ENCODE results near the gene DMPK. TPM values are rescaled to one million over a fixed set of nuclear protein-coding genes. Genes with fewer than 3 reads are reported as not detected.

The DMPK gene
- total RNA-seq, 1 donor from 2014 or later, result 29.0 TPM

DNA sequence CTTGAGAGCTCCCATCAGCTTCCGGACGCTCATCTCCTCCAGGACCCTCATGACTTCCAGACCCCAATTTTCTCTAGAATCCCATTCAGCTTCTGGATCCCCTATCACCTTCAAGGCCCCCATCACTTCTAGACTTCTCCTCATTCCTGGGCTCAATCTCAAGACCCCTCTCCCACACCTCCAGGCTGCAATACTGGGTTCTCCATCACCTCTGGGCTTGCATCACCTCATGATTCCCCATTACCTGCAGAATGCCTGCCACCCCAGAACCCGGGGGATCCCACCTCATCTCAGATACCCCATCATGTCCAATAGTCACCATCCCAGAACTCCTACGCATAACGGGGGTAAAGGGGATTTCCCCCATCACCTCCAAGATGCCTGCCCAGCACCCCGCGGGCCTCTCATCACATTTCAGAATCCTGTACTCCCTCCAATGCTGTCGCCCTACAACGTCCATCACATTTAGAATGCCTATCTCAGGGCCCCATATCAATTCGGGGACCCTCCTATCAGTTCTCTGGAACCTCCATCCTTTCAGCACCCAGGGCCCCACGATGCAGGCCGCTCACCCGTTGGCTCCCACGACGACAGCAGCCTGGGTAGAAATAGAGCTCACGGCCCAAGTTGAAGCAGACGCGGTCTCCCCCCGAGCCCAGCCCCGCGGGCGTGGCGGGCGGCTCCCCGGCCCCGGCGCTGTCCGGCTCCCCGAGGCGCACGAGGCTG lies 9.6 kb upstream of the DMPK start:
- no peak for DNase-seq (ENCODE audit: extremely low spot score in 2 of 2)
- intact Hi-C loops (cut with DNase I), result no loop called here
- no peaks in the 10 kb centered on the region for H3K9me3 ChIP-seq
- H3K27me3 ChIP-seq, result no peaks in the 10 kb centered on the region
- peaks cover 23% of the 10 kb centered on the region for H3K4me1 ChIP-seq
- H3K27ac ChIP-seq, result peak overlapping the region; percentile 62
- peak overlapping the region; percentile 65 to 82 for H3K4me3 ChIP-seq
- TF ChIP-seq POLR2AphosphoS5 (IDR thresholded peaks at IDR 0.05; ENCODE audit: insufficient read depth in 1 of 2, low read depth in 1 of 2) (no peak), POLR2A (IDR thresholded peaks at IDR 0.05) (no peak)
- TF ChIP-seq, protein P1, sequence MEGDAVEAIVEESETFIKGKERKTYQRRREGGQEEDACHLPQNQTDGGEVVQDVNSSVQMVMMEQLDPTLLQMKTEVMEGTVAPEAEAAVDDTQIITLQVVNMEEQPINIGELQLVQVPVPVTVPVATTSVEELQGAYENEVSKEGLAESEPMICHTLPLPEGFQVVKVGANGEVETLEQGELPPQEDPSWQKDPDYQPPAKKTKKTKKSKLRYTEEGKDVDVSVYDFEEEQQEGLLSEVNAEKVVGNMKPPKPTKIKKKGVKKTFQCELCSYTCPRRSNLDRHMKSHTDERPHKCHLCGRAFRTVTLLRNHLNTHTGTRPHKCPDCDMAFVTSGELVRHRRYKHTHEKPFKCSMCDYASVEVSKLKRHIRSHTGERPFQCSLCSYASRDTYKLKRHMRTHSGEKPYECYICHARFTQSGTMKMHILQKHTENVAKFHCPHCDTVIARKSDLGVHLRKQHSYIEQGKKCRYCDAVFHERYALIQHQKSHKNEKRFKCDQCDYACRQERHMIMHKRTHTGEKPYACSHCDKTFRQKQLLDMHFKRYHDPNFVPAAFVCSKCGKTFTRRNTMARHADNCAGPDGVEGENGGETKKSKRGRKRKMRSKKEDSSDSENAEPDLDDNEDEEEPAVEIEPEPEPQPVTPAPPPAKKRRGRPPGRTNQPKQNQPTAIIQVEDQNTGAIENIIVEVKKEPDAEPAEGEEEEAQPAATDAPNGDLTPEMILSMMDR (IDR thresholded peaks at IDR 0.05), result no peak
- H3K36me3 ChIP-seq, result peaks cover 0 to 37% of the 10 kb centered on the region in 2 donors

DNA sequence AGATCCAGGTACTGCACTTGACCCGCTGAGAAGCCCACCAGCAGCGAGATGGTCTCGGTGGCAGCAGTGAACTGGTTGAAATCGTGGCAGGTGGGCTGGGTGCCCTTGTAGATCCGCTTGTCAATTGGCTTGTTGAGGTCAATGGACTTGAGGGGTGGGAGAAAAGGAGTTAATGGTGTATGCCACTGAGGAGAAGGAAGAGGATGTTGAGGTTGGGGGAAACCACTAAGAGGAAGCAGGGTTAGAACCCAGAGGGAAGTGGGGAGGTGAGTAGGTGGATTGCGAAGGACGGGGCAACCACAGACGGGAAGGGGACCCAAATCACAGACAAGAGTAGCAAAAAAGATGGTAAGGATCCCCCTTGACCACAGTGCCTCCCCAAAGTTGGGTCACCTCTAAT lies 8.7 kb upstream of the DMPK start:
- no peaks in the 10 kb centered on the region for H3K27me3 ChIP-seq
- no peak overlapping the region for H3K4me3 ChIP-seq
- H3K36me3 ChIP-seq, result peaks cover 0 to 47% of the 10 kb centered on the region in 2 donors
- no peak for TF ChIP-seq POLR2AphosphoS5 (IDR thresholded peaks at IDR 0.05; ENCODE audit: insufficient read depth in 1 of 2, low read depth in 1 of 2)
- H3K4me1 ChIP-seq, result peaks cover 23% of the 10 kb centered on the region
- H3K9me3 ChIP-seq, result no peaks in the 10 kb centered on the region
- DNase-seq (ENCODE audit: extremely low spot score in 2 of 2), result no peak
- no peak overlapping the region for H3K27ac ChIP-seq
- intact Hi-C loops (cut with DNase I), result no loop called here

DNA sequence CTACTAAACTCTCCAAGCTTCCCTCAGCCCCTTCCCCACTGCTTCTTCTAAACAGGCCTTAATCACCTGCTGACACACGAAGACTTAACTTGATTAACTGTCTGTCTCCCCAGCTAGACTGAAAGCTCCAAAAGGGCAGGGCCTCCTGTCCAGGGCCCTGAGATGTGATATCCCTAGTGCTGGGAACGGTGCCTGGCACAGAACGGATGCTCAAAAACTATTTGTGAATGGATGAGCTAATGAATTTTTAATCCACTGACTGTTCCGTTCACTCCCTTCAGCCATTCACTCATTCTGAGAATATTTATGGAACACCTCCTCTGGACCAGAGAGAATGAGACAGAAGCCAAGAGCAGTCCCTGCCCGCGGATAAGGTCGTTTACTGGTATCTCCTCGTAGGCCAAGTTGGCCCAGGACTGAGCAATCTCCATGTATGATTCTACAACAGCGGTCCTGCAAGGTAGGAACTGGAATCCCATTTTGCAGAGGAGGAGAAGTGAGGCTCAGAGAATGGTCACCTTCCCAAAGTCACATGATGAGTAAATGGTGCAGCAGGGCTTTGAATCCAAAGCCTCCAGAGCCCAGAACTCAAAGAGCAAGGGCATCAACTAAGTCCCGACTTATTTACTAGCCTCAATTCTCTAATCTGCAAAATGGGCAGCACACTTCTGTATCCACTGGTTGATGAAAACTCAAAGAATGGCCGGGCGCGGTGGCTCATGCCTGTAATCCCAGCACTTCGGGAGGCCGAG lies 6.9 kb upstream of the DMPK start:
- Histone ChIP-seq H3K4me1 (peaks cover 35% of the 10 kb centered on the region), H3K4me3 (no peak overlapping the region), H3K27ac (no peak overlapping the region), H3K36me3 (peaks cover 0 to 55% of the 10 kb centered on the region in 2 donors), H3K9me3 (no peaks in the 10 kb centered on the region), H3K27me3 (no peaks in the 10 kb centered on the region)
- intact Hi-C loops (cut with DNase I), result no loop called here
- DNase-seq (ENCODE audit: extremely low spot score in 2 of 2), result no peak
- TF ChIP-seq POLR2AphosphoS5 (IDR thresholded peaks at IDR 0.05; ENCODE audit: insufficient read depth in 1 of 2, low read depth in 1 of 2) (no peak), POLR2A (IDR thresholded peaks at IDR 0.05) (no peak)
- TF ChIP-seq, protein P1 (IDR thresholded peaks at IDR 0.05), result no peak

DNA sequence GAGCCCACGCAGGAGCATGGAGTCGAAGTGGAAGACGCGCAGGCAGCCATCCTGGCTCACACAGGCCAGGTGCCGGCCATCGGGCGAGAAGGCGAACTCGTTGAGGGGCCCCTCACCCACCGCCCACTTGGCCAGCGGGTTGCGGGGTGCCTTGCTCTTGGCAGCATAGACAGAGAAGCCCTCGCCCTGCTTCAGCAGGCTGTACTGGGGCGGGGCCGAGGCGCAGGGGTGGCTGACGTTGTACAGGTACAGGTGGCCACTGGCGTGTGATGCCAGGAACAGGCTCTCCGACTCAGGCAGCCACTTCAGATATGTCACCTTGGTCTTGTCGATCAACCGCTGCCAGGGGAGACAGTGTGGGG lies 4.2 kb upstream of the DMPK start:
- intact Hi-C loops (cut with DNase I), result no loop called here
- Histone ChIP-seq H3K27ac (no peak overlapping the region), H3K27me3 (no peaks in the 10 kb centered on the region), H3K4me1 (peaks cover 50% of the 10 kb centered on the region), H3K36me3 (peaks cover 0 to 55% of the 10 kb centered on the region in 2 donors), H3K4me3 (no peak overlapping the region), H3K9me3 (no peaks in the 10 kb centered on the region)
- no peak for DNase-seq (ENCODE audit: extremely low spot score in 2 of 2)
- no peak for TF ChIP-seq POLR2A (IDR thresholded peaks at IDR 0.05)
- TF ChIP-seq, protein P1 (IDR thresholded peaks at IDR 0.05), result no peak
- TF ChIP-seq POLR2AphosphoS5 (IDR thresholded peaks at IDR 0.05; ENCODE audit: insufficient read depth in 1 of 2, low read depth in 1 of 2), result no peak

DNA sequence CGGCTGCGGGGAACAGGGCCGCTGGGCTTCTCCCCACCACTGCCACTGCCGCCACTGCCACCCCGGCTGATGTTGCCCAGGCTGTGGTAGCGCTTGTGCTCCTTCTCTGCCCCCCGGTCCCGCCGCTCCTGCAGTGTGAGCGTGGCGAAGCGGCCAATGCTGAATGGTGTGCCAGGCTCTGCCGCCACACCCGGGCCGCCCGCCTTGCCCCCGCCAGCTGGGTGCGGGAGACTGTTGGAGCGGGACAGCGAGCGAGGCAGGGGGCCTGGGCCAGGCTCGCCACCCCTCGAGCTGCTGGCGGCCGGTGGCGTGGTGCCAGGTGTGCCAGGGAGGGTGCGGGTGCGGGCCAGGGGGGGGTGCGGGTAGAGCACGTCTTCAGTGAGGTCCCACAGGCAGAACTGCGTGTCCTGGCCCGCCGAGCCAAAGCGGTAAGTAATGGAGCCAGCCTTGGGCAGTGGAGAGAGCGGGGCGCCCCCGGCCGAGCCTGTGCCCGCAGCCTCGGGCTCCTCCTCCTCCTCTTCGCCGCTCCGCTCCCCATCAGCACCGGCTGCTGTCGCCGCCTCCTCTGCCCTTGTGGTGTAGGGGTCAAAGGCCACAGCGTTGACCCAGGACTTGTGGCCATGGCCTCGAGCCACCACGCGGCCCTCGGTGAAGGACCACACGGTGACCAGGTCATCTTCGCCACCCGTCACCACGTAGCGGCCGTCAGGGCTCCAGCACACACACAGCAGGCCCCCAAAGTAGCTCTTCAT lies 3.7 kb upstream of the DMPK start:
- intact Hi-C loops (cut with DNase I), result no loop called here
- Histone ChIP-seq H3K4me3 (no peak overlapping the region), H3K27me3 (no peaks in the 10 kb centered on the region), H3K4me1 (peaks cover 50% of the 10 kb centered on the region), H3K27ac (peak overlapping the region; percentile 90), H3K36me3 (peaks cover 0 to 53% of the 10 kb centered on the region in 2 donors), H3K9me3 (no peaks in the 10 kb centered on the region)
- DNase-seq (ENCODE audit: extremely low spot score in 2 of 2), result no peak
- no peak for TF ChIP-seq POLR2A (IDR thresholded peaks at IDR 0.05)
- TF ChIP-seq, protein P1 (IDR thresholded peaks at IDR 0.05), result no peak
- no peak for TF ChIP-seq POLR2AphosphoS5 (IDR thresholded peaks at IDR 0.05; ENCODE audit: insufficient read depth in 1 of 2, low read depth in 1 of 2)
